ENCODE measurements around the gene RNF213.
"Not testable (repeated sequence)": the region's sequence is repeated elsewhere in the genome, so short reads cannot be mapped to it uniquely, and the experiment has no call there.

The RNF213 gene

DNA sequence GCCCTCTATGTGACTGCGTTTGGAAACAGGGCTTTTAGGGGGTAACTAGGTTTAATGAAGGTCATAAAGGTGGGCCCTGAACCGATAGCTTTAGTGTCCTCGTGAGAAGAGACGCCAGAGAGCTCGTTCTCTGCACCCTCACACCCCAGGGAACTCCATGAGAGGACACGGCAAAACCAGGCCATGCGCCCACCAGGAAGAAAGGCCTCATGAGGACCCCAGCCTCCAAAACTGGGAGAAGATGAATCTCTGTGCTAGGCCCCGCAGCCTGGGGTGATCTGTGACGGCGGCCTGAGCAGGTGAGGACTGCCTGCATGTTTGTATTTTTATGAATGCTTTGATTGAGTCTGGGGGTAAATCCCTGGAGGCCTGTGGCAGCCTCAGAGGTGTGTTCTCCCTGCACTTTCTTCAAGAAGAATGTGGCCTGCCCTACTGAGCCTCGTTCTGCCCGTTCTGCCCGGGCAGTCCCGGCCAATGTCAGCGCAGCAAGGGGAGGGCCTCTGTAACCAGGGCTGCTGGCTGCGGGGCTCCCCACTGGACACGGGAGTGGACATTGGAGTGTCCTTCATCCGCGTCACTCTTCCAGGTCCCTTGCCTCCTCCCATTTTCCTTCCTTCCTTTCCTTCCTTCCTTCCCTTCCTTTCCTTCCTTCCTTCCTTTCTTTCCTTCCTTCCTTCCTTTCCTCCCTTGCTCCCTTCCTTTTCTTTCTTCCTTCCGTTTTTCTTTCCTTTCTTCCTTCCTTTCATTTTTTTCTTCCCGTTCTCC is 6.8 kb upstream of the RNF213 start:
- DNase-seq: no peak

GRCh38 chr17:80254396-80255251 is 6.0 kb upstream of the RNF213 start:
- DNase-seq: peak; percentile 95

GRCh38 chr17:80256034-80256350 is 4.7 kb upstream of the RNF213 start:
- DNase-seq: no peak

GRCh38 chr17:80257716-80258213 is 2.9 kb upstream of the RNF213 start:
- no peak for DNase-seq

GRCh38 chr17:80258296-80258695 is 2.4 kb upstream of the RNF213 start:
- not testable (repeated sequence) for DNase-seq

- no peak for DNase-seq
Measured at GRCh38 chr17:80259457-80260068, 1.1 kb upstream of the RNF213 start.

DNA sequence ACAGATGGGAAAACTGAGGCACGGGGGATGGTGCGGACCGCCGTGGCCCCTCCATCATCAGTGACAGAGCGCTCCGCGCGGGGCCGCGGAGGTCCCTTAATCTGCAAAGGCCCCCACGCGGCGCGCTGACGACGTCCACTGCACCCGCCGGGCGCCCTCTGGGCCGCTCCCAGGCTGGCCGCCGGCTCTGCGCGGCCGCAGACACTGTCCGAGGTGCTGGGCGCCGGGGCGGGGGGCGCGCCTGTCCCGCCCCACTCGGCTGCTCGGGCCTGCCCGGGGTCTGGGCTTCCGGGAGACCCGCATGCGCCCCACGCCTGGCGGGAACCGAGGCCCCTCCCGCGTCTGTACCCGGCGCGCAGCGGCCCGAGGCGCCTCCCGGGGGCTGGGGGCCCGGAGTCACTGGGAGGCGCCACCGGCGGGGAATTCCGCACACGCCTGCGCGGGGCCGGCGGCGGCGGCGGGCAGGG is 550 bp upstream of the RNF213 start:
- DNase-seq: peak; percentile 87

- peak; percentile 88 for DNase-seq
Measured at GRCh38 chr17:80261159-80261894, 675 bp downstream of the RNF213 start.

DNA sequence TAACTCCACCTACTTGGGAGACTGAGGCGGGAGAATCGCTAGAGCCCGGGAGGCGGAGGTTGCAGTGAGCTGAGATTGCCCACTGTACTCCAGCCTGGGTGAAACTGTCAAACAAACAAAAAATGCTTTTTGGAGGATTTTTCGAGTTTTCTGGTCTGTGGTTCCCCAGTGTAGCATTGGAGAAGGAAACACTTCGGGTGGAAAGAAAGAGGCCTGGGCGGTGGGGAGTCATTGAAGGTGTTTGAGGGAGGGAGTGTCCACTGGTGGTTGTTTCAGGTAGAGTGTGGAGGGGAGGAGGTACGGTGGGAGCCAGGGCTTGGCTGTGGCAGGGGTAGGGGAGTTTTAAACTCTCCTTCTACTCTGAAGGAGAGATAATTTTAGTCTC is 1.2 kb downstream of the RNF213 start:
- DNase-seq: no peak

DNA sequence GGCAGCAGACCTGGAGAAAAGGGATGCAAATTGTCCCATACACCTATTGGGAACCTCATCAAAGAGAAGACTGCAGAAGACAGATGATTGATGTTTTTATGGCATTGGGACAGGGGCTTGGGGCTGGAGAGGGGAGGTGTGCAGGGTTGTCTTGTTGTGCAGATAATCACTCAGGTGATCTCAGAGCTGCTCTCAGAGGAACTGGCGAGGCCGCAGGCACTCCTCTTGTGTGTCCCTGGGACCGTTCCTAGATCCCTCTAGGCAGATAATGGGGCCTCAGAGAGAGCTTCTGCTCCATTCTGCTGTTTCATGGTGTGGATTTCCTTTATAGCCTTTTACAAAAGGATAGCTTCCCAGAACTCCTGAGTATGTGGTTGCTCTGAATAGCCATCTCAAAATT is 1.6 kb downstream of the RNF213 start:
- no peak for DNase-seq

GRCh38 chr17:80262775-80263244 is 2.2 kb downstream of the RNF213 start:
- DNase-seq: no peak

GRCh38 chr17:80263253-80264204 is 2.9 kb downstream of the RNF213 start:
- peak; percentile 96 for DNase-seq

DNA sequence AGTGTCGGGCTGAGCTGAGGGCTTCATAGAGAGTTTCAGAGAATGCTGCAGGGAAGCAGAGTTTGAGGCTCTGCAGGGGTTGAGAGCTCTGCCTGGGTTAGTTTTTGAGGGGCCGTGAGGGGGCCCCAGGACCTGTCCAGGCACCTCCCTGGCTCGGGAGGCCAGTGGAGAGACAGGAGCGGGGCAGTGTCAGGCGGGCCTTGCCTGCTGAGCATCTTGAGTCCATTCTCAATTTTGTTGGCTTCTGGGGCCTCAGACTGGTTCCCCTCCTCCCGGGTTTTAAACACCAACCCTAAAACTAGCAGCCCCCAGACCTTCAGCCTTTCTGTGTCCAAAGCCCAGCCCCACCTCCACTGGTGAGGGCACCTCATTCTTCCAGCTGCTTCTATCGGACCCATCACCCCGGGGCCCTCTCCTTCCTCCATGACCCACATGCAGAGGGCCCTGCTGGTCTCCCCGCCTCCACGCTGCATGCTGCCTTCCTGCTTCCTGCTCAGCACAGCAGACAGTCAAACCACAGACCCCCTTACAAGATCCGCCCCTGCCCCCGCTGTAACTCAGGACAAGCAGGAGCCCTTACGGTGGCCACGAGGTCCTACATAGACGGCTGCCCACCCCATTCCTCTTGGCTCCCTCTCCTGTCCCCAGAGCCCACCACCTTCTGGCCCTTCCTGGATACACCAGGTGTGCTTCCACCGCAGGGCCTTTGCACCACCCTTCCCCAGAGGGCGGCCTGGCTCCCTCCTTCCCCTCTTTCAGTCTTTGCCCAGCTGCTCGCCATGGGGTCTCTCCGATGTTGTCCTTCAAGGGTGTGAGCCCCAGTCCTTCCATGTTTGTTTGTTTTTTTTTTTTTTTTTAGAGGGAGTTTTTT is 3.8 kb downstream of the RNF213 start:
- DNase-seq: peak; percentile 76

DNA sequence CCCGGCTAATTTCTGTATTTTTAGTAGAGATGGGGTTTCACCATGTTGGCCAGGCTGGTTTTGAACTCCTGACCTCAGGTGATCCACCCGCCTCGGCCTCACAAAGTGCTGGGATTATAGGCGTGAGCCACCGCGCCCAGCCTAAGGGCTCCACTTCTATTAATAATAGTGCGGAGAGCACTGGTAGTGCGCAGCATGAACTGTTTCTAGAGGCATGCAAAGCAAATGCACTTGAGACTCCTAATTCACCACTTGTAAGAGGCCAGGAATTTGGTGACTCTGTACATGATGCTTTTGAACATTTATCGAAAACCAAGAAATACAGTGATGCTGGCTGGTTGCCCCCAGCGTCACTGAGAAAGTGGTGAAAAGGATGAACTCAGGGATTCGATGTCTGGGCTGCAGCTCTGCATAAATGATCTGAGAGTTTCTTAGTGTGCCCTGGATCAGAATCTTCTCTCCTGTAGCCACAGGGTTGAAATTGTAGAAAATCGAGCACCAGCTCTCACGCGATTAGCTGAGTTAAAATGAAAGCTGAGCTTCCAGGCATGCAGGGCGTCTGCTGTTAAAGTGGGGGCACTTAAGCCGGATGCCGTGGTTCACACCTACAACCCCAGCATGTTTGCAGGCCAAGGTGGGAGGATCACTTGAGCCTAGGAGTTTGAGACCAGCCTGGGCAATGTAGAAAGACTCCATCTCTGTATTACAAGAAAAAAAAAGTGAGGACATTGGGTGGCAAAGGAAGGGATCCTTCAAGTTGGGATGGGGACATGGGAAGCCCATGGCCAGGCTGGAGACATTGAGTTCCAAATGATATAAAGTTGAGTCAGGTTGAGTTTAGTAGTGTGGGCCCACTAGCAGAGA is 4.8 kb downstream of the RNF213 start:
- DNase-seq: peak; percentile 92

- DNase-seq: no peak
Measured at GRCh38 chr17:80267391-80267790, 6.7 kb downstream of the RNF213 start.

- no peak for DNase-seq
Measured at GRCh38 chr17:80268427-80268826, 7.8 kb downstream of the RNF213 start.

DNA sequence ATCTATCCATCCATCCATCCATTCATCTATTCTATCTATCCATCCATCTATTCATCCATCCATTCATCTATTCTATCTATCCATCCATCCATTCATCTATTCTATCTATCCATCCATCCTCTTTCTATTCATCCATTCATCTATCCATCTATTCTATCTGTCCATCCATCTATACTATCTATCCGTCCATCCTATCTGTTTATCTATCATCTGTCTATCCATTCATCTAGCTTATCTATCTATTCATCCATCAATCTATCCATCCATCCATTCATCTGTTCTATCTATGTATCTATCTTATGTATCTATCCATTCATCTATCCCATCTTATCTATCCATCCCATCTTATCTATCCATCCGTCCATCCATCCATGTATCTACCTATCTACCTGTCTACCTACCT is 8.8 kb downstream of the RNF213 start:
- no peak for DNase-seq

DNA sequence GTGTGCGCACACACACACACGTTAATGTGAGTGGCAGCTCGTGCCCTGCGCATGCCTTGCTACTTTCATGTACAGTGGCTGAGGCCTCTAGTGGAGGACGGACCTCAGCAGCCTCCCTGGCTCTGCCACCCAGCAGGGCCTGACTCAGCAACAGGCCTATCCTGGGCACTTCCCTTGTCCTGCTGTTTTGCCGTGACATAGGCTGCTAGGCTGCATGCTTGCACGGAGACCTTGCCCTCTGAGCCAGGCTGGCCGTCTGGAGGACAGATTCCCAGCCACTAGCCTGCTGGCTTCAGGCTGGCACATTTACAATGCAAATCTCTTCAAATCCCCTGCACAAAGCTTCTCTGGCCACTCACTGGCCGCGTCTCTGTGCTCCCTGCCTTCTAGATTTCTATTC is 9.5 kb downstream of the RNF213 start:
- no peak for DNase-seq

DNA sequence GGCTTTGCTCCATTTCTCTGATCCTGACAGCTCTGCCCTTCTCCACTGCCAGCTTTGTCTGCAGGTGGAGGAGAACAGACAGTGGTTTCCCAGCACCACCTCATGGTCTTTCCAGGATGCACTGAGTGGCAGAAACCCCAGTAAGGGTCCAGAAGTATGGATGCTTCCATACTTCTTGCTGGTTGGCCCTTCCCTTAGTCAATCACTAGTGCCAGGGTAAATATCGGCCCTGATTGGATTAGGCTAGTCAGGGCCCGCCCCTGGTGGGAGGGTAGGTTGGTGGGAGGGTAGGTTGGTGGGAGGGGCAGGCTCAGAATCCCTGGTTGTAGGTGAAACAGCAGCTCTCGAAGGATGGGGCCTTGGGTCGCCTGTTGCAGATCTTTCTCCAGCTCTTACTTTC is 10.2 kb downstream of the RNF213 start:
- DNase-seq: peak; percentile 80

GRCh38 chr17:80272366-80272765 is 11.7 kb downstream of the RNF213 start:
- no peak for DNase-seq

All from activated CD4-positive, alpha-beta T cell treated with anti-CD3 and anti-CD28 coated beads, Interleukin-2, Interleukin-6, amounts not matched to agents 100 ng/mL and 50 ng/mL, durations not matched to agents 16 hours and 8 hours (primary cell).